ENCODE results near the gene ARID4B.
A peak's percentile ranks its signal among the peaks of the same experiment; 100 is the strongest.
"Not testable (repeated sequence)": the region's sequence is repeated elsewhere in the genome, so short reads cannot be mapped to it uniquely, and the experiment has no call there.

ARID4B gene

DNA sequence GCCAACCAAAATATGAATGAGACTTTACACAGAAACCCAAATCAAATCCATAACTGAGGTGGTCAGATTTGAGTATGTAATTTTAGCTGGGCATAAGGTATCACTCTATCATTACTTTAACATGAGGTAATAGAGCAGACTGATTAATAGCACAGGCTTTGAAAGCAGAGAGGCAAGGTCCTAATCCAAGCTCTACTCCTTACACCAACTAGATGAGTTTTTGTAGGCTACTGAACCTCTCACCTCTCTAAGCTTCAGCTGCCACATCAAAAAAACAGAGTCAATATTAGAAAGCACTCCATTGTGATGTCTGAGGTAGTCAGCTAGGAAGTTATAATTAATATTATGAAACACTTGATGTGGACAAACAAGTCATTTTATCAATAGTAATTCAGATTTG lies 63.7 kb downstream of the ARID4B start:
- Histone ChIP-seq H3K27ac (no peak overlapping the region), H3K9ac (no peak overlapping the region), H3K9me3 (peaks cover 7% of the 10 kb centered on the region), H4K20me1 (peaks cover 100% of the 10 kb centered on the region), H3K36me3 (peaks cover 15% of the 10 kb centered on the region), H3K4me3 (no peak overlapping the region), H3K4me2 (peak overlapping the region; percentile 35), H3K27me3 (no peaks in the 10 kb centered on the region), H3K4me1 (peaks cover 51% of the 10 kb centered on the region)
- TF ChIP-seq Cebpa-rat (IDR thresholded peaks at IDR 0.05): no peak

DNA sequence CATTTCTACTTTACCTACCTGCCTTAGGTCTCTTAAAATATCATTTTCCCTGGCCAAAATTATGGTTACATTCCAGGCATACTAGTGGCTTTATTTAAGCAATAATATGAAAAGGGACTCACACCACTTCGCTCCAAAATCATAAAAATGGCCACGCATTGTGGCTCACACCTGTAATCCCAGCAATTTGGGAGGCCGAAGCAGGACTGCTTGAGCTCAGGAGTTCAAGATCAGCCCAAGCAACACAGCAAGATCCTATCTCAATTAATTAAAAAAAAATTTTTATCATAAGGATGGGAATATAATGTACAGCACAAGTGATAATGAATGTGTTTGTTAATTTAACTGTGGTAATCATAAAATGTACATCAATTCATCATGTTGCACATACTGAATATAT lies 65.4 kb downstream of the ARID4B start:
- TF ChIP-seq Cebpa-rat (IDR thresholded peaks at IDR 0.05): no peak
- Histone ChIP-seq H3K36me3 (peaks cover 20% of the 10 kb centered on the region), H3K4me3 (no peak overlapping the region), H3K4me2 (no peak overlapping the region), H3K9me3 (peaks cover under 1% of the 10 kb centered on the region; the same call in 1 of the 2 replicates), H3K9ac (no peak overlapping the region), H3K4me1 (peaks cover 51% of the 10 kb centered on the region), H3K27ac (no peak overlapping the region), H4K20me1 (peaks cover 100% of the 10 kb centered on the region), H3K27me3 (no peaks in the 10 kb centered on the region)

DNA sequence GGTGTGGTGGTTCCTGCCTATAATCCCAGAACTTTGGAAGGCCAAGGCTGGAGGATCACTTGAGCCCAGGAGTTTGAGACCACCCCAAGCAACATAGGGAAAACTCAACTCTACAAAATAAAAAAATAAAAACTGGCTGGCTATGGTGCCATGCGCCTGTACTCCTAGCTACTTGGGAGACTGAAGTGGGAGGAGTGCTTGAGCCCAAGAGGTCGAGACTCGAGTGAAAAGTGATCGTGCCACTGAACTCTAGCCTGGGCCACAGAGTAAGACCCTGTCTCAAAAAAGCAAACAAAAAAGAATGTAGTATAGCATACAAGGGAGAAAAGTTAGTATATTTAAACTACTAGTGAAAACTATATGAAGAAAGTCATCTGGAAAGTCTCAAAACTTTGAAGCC lies 66.7 kb downstream of the ARID4B start:
- Histone ChIP-seq H4K20me1 (peaks cover 100% of the 10 kb centered on the region), H3K9me3 (no peaks in the 10 kb centered on the region), H3K27me3 (no peaks in the 10 kb centered on the region), H3K4me2 (no peak overlapping the region), H3K27ac (no peak overlapping the region), H3K4me3 (no peak overlapping the region), H3K36me3 (peaks cover 22% of the 10 kb centered on the region), H3K9ac (no peak overlapping the region), H3K4me1 (peaks cover 63% of the 10 kb centered on the region)
- TF ChIP-seq Cebpa-rat (IDR thresholded peaks at IDR 0.05): no peak

DNA sequence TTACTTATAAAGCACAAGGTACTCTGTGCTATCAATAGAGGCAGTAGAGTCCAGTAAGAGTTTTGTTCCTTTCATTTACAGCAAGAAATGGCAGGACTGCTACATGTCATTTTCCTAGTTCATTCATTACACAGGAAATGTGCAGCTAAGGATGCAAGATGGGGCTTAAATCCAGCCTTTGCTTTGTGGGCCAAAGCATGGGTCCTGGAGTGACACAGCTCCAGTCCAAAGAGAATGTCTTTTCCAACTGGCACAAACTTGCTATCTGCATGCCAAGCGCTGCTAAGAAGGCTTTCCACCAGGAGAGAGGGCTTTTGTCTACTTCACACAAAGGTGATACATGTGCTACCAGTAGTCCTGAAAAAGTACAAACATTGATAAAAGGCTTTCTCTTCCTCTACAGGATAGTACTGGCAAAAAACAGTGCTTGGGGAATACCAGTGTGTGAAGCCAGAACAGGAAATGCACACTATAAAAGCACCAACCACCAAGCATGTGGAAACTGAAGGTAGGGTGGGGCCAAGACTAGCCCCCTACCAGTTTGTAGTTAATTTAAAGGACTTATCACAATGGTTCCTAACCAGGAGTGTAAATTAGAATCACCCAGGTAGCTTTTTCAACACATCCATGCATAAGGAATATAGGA lies 68.7 kb downstream of the ARID4B start:
- H3K4me2 ChIP-seq: peak overlapping the region; percentile 37; the same call in 1 of the 2 replicates

DNA sequence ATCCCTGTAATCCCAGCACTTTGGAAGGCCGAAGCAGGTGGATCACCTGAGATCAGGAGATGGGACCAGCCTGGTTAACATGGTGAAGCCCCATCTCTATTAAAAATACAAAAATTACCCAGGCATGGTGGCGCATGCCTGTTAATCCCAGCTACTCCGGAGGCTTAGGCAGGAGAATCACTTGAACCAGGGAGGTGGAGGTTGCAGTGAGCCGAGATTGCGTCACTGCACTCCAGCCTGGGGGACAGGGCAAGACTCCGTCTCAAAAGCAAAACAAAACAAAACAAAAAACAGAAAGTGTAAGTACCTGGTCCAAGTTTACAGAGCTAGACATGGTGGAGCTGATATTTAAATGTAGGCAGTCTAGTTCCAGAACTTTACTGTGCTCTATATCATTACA lies 69.9 kb downstream of the ARID4B start:
- H3K27ac ChIP-seq, H3K9ac ChIP-seq, H3K27me3 ChIP-seq, H3K9me3 ChIP-seq, H3K4me2 ChIP-seq, H3K4me3 ChIP-seq: not testable (repeated sequence)
- Histone ChIP-seq H3K4me1 (peaks cover 51% of the 10 kb centered on the region), H4K20me1 (peaks cover 88% of the 10 kb centered on the region), H3K36me3 (peaks cover 22% of the 10 kb centered on the region)

More for the DNA sequence above, 68.7 kb downstream of the ARID4B start:
- no peaks in the 10 kb centered on the region for H3K27me3 ChIP-seq
- peaks cover 51% of the 10 kb centered on the region for H3K4me1 ChIP-seq
- peaks cover 89% of the 10 kb centered on the region for H4K20me1 ChIP-seq
- no peak for TF ChIP-seq Cebpa-rat (IDR thresholded peaks at IDR 0.05)
- H3K9me3 ChIP-seq: no peaks in the 10 kb centered on the region
- no peak overlapping the region for H3K27ac ChIP-seq
- H3K4me3 ChIP-seq: no peak overlapping the region
- H3K36me3 ChIP-seq: peaks cover 22% of the 10 kb centered on the region
- no peak overlapping the region for H3K9ac ChIP-seq

DNA sequence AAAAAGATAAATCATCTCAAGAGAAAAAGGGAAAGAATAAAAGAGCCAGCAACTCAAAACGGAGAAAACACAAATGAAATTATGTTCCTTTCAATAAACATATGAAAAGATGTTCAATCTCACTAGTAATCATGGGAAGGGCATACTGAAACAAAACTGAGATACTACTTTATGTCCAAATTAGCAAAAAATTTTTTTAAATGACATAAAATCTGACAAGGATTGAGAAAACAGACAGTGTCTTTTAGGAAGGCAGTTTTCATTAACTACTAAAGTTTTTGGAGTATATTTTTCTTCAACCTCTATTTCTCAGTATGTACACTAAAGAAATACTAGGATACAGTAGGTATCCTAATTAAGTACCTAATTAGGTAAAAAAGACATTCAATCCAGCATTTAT lies 73.3 kb downstream of the ARID4B start:
- no peak for TF ChIP-seq Cebpa-rat (IDR thresholded peaks at IDR 0.05)
- Histone ChIP-seq H3K4me2 (no peak overlapping the region), H3K27me3 (no peaks in the 10 kb centered on the region), H3K27ac (no peak overlapping the region), H3K4me1 (peaks cover 35% of the 10 kb centered on the region), H3K36me3 (peaks cover 44% of the 10 kb centered on the region), H3K9ac (no peak overlapping the region), H3K9me3 (no peaks in the 10 kb centered on the region), H3K4me3 (no peak overlapping the region), H4K20me1 (peaks cover 81% of the 10 kb centered on the region)

DNA sequence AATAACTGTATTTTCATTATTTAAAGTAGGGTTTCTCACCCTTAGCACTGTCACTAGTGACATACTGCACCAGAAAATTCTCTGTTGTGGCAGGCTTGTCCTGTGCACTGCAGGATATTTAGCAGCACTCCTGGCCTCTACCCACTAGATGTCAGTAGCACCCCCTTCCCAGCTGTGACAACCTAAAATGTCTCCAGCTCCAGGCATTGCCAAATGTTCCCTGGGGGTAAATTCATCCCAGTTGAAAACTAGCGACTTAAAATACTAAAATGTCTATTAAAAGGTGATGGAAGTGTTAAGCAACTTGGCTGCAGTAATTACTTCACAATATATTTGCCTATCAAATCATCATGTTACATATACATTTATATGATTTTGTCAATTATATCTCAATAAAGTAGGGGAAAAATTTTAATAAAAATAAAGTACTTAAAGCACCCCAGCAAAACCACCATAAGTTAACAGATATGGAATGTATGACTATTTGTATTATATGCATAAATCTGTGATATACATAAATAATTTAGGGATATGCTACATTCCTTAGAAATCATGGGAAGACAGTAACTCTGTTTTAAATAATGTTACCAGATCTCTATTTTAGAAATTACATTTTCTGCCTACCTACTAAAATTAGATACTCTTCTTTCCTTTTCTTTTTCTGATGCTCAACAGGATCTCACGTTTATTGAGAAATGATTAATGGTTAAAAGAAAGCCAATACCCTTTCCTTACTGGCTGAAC lies 74.6 kb downstream of the ARID4B start:
- Histone ChIP-seq H4K20me1 (peaks cover 73% of the 10 kb centered on the region), H3K4me3 (no peak overlapping the region), H3K9ac (no peak overlapping the region), H3K4me2 (0 out of 2 replicates have a peak overlapping the region, but pooled peaks have one; percentile 2), H3K27me3 (no peaks in the 10 kb centered on the region), H3K4me1 (peaks cover 28% of the 10 kb centered on the region), H3K27ac (no peak overlapping the region), H3K9me3 (no peaks in the 10 kb centered on the region), H3K36me3 (peaks cover 48% of the 10 kb centered on the region)
- no peak for TF ChIP-seq Cebpa-rat (IDR thresholded peaks at IDR 0.05)

DNA sequence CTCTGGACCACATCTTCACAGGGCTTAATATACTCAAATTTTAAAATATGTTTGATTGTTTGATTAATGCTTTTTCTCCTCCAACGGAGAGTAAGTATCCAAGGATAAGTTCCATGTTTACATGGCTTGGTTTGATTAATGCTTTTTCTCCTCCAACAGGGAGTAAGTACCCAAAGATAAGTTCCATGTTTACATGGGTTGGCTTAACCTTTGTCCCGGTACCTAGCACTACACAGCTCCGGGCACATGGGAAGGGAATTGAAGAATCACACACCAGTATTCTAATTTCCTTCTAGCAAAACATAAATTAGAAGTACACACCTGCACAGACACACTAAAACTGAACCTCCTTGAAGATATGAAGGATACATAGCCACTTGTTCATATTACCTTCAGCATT lies 77.5 kb downstream of the ARID4B start:
- no peaks in the 10 kb centered on the region for H3K9me3 ChIP-seq
- H3K4me1 ChIP-seq: peaks cover 8% of the 10 kb centered on the region
- H3K27ac ChIP-seq: no peak overlapping the region
- H4K20me1 ChIP-seq: peaks cover 69% of the 10 kb centered on the region; the same call in 1 of the 2 replicates
- no peak overlapping the region for H3K9ac ChIP-seq
- H3K4me2 ChIP-seq: no peak overlapping the region
- no peak overlapping the region for H3K4me3 ChIP-seq
- H3K36me3 ChIP-seq: peaks cover 57% of the 10 kb centered on the region
- no peak for TF ChIP-seq Cebpa-rat (IDR thresholded peaks at IDR 0.05)
- no peaks in the 10 kb centered on the region for H3K27me3 ChIP-seq

DNA sequence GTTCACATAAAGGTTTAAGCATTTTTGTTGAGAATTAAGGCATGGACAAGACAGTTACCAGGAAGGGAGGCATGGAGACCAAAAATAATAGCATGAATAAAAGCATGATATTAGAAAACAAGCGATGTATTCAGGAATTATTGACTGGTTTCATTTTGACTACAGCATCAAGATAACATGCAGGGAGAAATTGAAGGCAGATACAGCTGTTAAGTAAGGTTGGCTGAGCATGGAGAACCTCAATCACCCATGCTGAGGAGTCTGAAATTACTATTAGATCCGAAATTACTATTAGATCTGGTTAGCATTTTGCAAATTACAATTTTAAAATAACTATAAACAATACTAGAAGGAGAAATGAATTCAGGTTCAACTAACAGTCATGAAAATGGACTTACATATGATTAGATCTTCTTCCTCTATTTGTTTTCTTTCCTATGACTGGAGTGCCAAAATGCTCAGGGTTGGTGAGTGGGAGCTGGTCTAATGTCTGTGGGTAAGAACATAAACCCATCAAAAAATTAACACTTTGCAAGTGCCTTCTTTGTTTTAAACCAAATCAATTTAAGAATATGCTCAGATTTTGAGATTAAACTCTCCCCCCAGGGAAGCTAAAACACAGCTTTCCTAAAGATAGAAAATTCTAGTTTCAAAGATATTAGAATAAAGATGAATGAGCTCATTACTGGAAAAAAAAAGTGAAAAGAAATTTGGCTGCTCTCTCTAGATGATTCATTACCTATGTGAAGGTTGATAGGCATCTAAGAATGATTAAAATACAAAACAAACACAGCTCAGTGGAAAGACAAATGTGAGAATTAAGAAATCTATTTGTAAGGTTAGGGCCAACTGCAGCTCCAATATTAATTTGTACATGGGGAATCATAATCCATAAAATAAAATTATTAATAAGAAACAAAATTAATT lies 81.7 kb downstream of the ARID4B start:
- H3K4me3 ChIP-seq: no peak overlapping the region
- no peaks in the 10 kb centered on the region for H3K27me3 ChIP-seq
- H3K27ac ChIP-seq: no peak overlapping the region
- H3K4me2 ChIP-seq: no peak overlapping the region
- no peak for TF ChIP-seq Cebpa-rat (IDR thresholded peaks at IDR 0.05)
- no peaks in the 10 kb centered on the region for H3K9me3 ChIP-seq
- peaks cover 55% of the 10 kb centered on the region; the same call in 1 of the 2 replicates for H4K20me1 ChIP-seq
- H3K36me3 ChIP-seq: peaks cover 54% of the 10 kb centered on the region
- no peak overlapping the region for H3K9ac ChIP-seq
- no peaks in the 10 kb centered on the region for H3K4me1 ChIP-seq

Measured in BLaER1 (cell line).